Fibroblast of lung (primary cell): Measurements from ENCODE around the gene TAP1. TPM values are rescaled to one million over a fixed set of nuclear protein-coding genes. Genes with fewer than 3 reads are reported as not detected.

Source experiments
- DNase-seq, 2 donors: peaks; one replicate each; pipeline versions ENCODE4 v3.0.0 to v3.0.0-alpha.2; 2010; ENCODE audit warnings: low read depth in 2 of 2
- H2AFZ ChIP-seq: 2 replicates; pipeline ENCODE4 v1.5.1; 2012; ENCODE audit warnings: low read length, control low read depth, inconsistent platforms
- H3K27ac ChIP-seq: 2 replicates; pipeline ENCODE4 v1.5.1; 2011; ENCODE audit warnings: low read length, control low read depth; ENCODE audit not compliant: insufficient read depth
- H3K27me3 ChIP-seq: 2 replicates; pipeline ENCODE4 v1.5.1; 2011; ENCODE audit warnings: mild to moderate bottlenecking, low read length; ENCODE audit not compliant: control insufficient read depth, insufficient read depth
- H3K36me3 ChIP-seq: 2 replicates; pipeline ENCODE4 v1.5.1; 2011; ENCODE audit warnings: low read length; ENCODE audit not compliant: control insufficient read depth, insufficient read depth
- H3K4me1 ChIP-seq: 2 replicates; pipeline ENCODE4 v1.5.1; 2011; ENCODE audit warnings: low read length; ENCODE audit not compliant: control insufficient read depth, insufficient read depth; ENCODE audit errors: extremely low read depth
- H3K4me2 ChIP-seq: 2 replicates; pipeline ENCODE4 v1.5.1; 2011; ENCODE audit warnings: low read length, control low read depth; ENCODE audit not compliant: insufficient read depth; ENCODE audit errors: extremely low read depth
- H3K4me3 ChIP-seq, 4 experiments: fragments of 200-600 bp in 1 of 4; sonication (generic) in 1 of 4; replicated peaks in 1 of 4; 2 replicates each; pipeline ENCODE4 v1.5.1; 2011 to 2016; ENCODE audit warnings: low read length in 4 of 4, low read depth in 3 of 4, mild to moderate bottlenecking in 3 of 4, control low read depth in 2 of 4, inconsistent platforms in 1 of 4, mixed read lengths in 1 of 4; ENCODE audit not compliant: insufficient read depth in 1 of 4; ENCODE audit errors: control extremely low read depth in 1 of 4
- H3K79me2 ChIP-seq: 2 replicates; pipeline ENCODE4 v1.5.1; 2012; ENCODE audit warnings: mild to moderate bottlenecking, low read length, inconsistent platforms; ENCODE audit not compliant: control insufficient read depth, insufficient read depth
- H3K9ac ChIP-seq: 2 replicates; pipeline ENCODE4 v1.5.1; 2011; ENCODE audit warnings: mild to moderate bottlenecking, low read length, control low read depth; ENCODE audit not compliant: insufficient read depth
- H3K9me3 ChIP-seq: 2 replicates; pipeline ENCODE4 v1.5.1; 2012; ENCODE audit warnings: low read depth, low read length; ENCODE audit not compliant: control insufficient read depth, insufficient read depth
- H4K20me1 ChIP-seq: 2 replicates; pipeline ENCODE4 v1.5.1; 2011; ENCODE audit warnings: low read length; ENCODE audit not compliant: control insufficient read depth, insufficient read depth; ENCODE audit errors: extremely low read depth
- EZH2 ChIP-seq: IDR thresholded peaks from 2 replicates; pipeline ENCODE4 v1.5.1; 2012; ENCODE audit warnings: low read length, control low read depth, mild to moderate bottlenecking; ENCODE audit errors: missing control alignments
- polyA plus RNA-seq, 2 donors: library from polyadenylated mRNA; depleted of rRNA in 1 of 2; stranded (reverse) in 1 of 2; unstranded in 1 of 2; fragments of >200 nt; gene quantifications; 2 replicates each; pipeline ENCODE4 v1.2.1, GENCODE V29; 2011 to 2012; ENCODE audit warnings: missing spikeins in 1 of 2
- total RNA-seq: library from RNA; depleted of rRNA; stranded (reverse); fragments of >200 nt; gene quantifications from 2 replicates; pipeline ENCODE4 v1.2.1, GENCODE V29; 2014
- TF ChIP-seq, protein P1 (sequence below), 2 donors: IDR thresholded peaks in 1 of 2; conservative IDR thresholded peaks in 1 of 2; 1 replicate in 1 of 2; 2 replicates in 1 of 2; pipeline ENCODE4 v1.5.1; 2011 to 2012; ENCODE audit warnings: low read length in 2 of 2, control low read depth in 1 of 2, inconsistent platforms in 1 of 2, low read depth in 1 of 2, mild to moderate bottlenecking in 1 of 2

TAP1 gene
- total and polyA plus RNA-seq, 2 donors (not counting 1 experiment from before 2014, with no cell fraction given) = 31.4 to 107 TPM

DNA sequence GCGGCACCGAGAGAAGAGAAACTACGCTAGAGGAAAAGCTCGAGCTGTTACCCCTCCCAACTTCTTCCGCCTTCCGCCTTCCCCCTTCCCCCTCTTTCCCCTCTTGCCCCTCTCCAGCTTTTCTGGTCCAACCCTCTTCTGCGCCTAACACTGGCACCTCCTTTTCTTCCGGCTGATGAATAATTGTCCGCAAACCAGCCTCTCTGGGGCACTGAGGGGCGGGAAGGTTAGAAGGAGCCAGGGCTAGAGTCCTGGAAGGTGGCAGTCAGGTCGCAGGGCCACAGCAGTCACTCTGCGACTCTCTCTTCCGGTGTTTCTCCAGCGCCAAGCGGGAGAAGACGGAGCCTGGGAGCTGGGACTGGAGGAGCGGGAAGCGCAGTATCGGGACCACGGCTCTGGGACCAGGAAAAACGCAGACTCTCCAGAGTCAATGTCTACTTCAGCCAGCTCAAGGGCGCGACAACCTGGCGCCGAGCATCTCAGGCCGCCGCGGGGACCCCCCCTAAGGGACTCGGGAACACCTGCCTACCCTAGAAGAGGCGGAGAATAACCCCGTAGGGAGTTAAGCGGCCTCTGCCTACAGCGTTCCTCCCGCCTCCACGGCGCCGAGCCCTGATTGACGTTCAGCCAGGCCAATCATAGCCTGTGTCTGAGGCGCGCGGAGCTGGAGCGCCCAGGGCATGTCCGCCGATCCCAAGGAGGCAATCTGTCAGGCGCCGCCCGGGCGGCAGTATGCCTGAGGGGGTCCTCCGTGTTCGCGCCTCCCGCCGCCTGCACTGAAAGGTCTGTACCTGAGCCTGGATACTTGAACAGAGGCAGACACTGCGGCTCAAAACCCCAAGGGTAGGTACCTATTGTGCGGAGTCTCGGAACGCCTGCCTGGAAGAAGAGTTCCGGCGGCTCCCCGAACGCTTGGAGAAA is 40.8 kb upstream of the TAP1 start:
- Histone ChIP-seq H3K9ac (peak overlapping the region; percentile 67), H3K4me2 (peak overlapping the region; percentile 97), H2AFZ (peak overlapping the region; percentile 96), H3K4me1 (peaks cover 5% of the 10 kb centered on the region), H4K20me1 (no peaks in the 10 kb centered on the region), H3K4me3 (peak overlapping the region; percentile 59 to 92 (median 86)), H3K36me3 (no peaks in the 10 kb centered on the region), H3K79me2 (peaks cover 12% of the 10 kb centered on the region), H3K27ac (peak overlapping the region; percentile 70), H3K9me3 (no peaks in the 10 kb centered on the region), H3K27me3 (no peaks in the 10 kb centered on the region)
- TF ChIP-seq EZH2 = no peak
- DNase-seq = peak; percentile 89 to 92

GRCh38 chr6:32890831-32891230 is 37.3 kb upstream of the TAP1 start:
- H2AFZ ChIP-seq = no peak overlapping the region
- TF ChIP-seq EZH2 = no peak
- TF ChIP-seq, protein P1, sequence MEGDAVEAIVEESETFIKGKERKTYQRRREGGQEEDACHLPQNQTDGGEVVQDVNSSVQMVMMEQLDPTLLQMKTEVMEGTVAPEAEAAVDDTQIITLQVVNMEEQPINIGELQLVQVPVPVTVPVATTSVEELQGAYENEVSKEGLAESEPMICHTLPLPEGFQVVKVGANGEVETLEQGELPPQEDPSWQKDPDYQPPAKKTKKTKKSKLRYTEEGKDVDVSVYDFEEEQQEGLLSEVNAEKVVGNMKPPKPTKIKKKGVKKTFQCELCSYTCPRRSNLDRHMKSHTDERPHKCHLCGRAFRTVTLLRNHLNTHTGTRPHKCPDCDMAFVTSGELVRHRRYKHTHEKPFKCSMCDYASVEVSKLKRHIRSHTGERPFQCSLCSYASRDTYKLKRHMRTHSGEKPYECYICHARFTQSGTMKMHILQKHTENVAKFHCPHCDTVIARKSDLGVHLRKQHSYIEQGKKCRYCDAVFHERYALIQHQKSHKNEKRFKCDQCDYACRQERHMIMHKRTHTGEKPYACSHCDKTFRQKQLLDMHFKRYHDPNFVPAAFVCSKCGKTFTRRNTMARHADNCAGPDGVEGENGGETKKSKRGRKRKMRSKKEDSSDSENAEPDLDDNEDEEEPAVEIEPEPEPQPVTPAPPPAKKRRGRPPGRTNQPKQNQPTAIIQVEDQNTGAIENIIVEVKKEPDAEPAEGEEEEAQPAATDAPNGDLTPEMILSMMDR (conservative IDR thresholded peaks at IDR 0.05 in 1 of 2, IDR thresholded peaks at IDR 0.05 in 1 of 2; ENCODE audit: low read depth in 1 of 2, low read length in 2 of 2) = no peak
- no peaks in the 10 kb centered on the region for H3K36me3 ChIP-seq
- peaks cover 14% of the 10 kb centered on the region for H3K4me1 ChIP-seq
- no peaks in the 10 kb centered on the region for H3K27me3 ChIP-seq
- no peaks in the 10 kb centered on the region for H4K20me1 ChIP-seq
- DNase-seq = no peak
- H3K4me3 ChIP-seq = no peak overlapping the region
- no peaks in the 10 kb centered on the region for H3K9me3 ChIP-seq
- peaks cover 9% of the 10 kb centered on the region for H3K79me2 ChIP-seq
- H3K27ac ChIP-seq = no peak overlapping the region
- H3K4me2 ChIP-seq = no peak overlapping the region
- no peak overlapping the region for H3K9ac ChIP-seq

- H3K36me3 ChIP-seq = no peaks in the 10 kb centered on the region
- H3K9ac ChIP-seq = no peak overlapping the region
- H3K79me2 ChIP-seq = no peaks in the 10 kb centered on the region
- no peaks in the 10 kb centered on the region for H3K9me3 ChIP-seq
- DNase-seq = no peak
- no peak for TF ChIP-seq EZH2
- TF ChIP-seq, protein P1 (conservative IDR thresholded peaks at IDR 0.05 in 1 of 2, IDR thresholded peaks at IDR 0.05 in 1 of 2; ENCODE audit: low read depth in 1 of 2, low read length in 2 of 2) = no peak
- H4K20me1 ChIP-seq = no peaks in the 10 kb centered on the region
- H3K4me2 ChIP-seq = no peak overlapping the region
- H3K27me3 ChIP-seq = no peaks in the 10 kb centered on the region
- H3K27ac ChIP-seq = no peak overlapping the region
- no peak overlapping the region for H2AFZ ChIP-seq
- H3K4me3 ChIP-seq = no peak overlapping the region
- peaks cover 9% of the 10 kb centered on the region for H3K4me1 ChIP-seq
Measured at GRCh38 chr6:32889533-32889932, 36.0 kb upstream of the TAP1 start.
